Spleen (tissue), 11 donors: ENCODE data around the gene HOGA1. TPM values are rescaled to one million over a fixed set of nuclear protein-coding genes. Genes with fewer than 3 reads are reported as not detected.

Experiments used
- DNase-seq: peaks from one replicate; pipeline ENCODE4 v3.0.0-alpha.2; 2020
- H3K27ac ChIP-seq, 8 donors: fragments of 200-600 bp; sonication (generic) in 7 of 8; 1 replicate in 4 of 8; 2 replicates in 4 of 8; pipeline versions ENCODE4 v1.5.0 to v1.8.0; 2016 to 2021; ENCODE audit warnings: inconsistent platforms in 4 of 8, mild to moderate bottlenecking in 4 of 8, moderate library complexity in 1 of 8
- H3K27me3 ChIP-seq, 7 donors: fragments of 200-600 bp; sonication (generic) in 6 of 7; replicated peaks in 1 of 7; 1 replicate in 4 of 7; 2 replicates in 3 of 7; pipeline versions ENCODE4 v1.5.0 to v1.8.0; 2016 to 2021; ENCODE audit warnings: inconsistent platforms in 3 of 7, mild to moderate bottlenecking in 1 of 7
- H3K36me3 ChIP-seq, 6 donors: fragments of 200-600 bp; sonication (generic) in 5 of 6; 1 replicate in 4 of 6; 2 replicates in 2 of 6; pipeline versions ENCODE4 v1.5.0 to v1.8.0; 2016 to 2021; ENCODE audit warnings: inconsistent platforms in 2 of 6
- H3K4me1 ChIP-seq, 6 donors: fragments of 200-600 bp; sonication (generic) in 5 of 6; 1 replicate in 3 of 6; 2 replicates in 3 of 6; pipeline versions ENCODE4 v1.5.0 to v1.8.0; 2016 to 2021; ENCODE audit warnings: inconsistent platforms in 3 of 6
- H3K4me3 ChIP-seq, 8 donors: fragments of 200-600 bp; sonication (generic) in 7 of 8; 1 replicate in 4 of 8; 2 replicates in 4 of 8; pipeline versions ENCODE4 v1.5.0 to v1.8.0; 2016 to 2021; ENCODE audit warnings: inconsistent platforms in 4 of 8, mild to moderate bottlenecking in 4 of 8, moderate library complexity in 2 of 8
- H3K9me3 ChIP-seq, 8 donors: fragments of 200-600 bp; sonication (generic) in 7 of 8; 1 replicate in 4 of 8; 2 replicates in 4 of 8; pipeline versions ENCODE4 v1.5.0 to v1.8.0; 2016 to 2021; ENCODE audit warnings: inconsistent platforms in 4 of 8
- POLR2A ChIP-seq, 3 donors: fragments of 450-650 bp; IDR thresholded peaks; one replicate each; pipeline ENCODE4 v1.5.1; 2017; ENCODE audit warnings: antibody characterized with exemption in 3 of 3, mild to moderate bottlenecking in 1 of 3
- POLR2AphosphoS5 ChIP-seq, 3 donors: sonication (generic); formaldehyde crosslinking; IDR thresholded peaks; one replicate each; pipeline ENCODE4 v1.5.1; 2017; ENCODE audit warnings: antibody characterized with exemption in 3 of 3
- WGBS, 5 donors: extraction: QIAGEN DNeasy Blood & Tissue Kit in 3 of 5; methylation state at CpG; one replicate each; pipeline versions ENCODE4 v1.1.5 to v1.1.7; 2013 to 2018; 5-methylcytosine and 5-hydroxymethylcytosine counted together
- intact Hi-C: fragments of 100-400 bp; cut with DNase I; formaldehyde crosslinking; loops from one replicate; pipeline ENCODE4 v1.15.0; 2023; ENCODE audit warnings: low total_unique reads
- polyA plus RNA-seq, 3 donors: library from polyadenylated mRNA; stranded (reverse); fragments of 200-250 nt; gene quantifications; one replicate each; pipeline ENCODE4 v1.2.1, GENCODE V29; 2013
- total RNA-seq, 7 donors: library from RNA; depleted of rRNA in 3 of 7; stranded (reverse); fragments of >200 nt in 3 of 7; fragmentation: NEBNext Ultra II Directional in 4 of 7; extraction: Animal tissue kit (Norgen Biotek cat#: 25700) in 4 of 7; gene quantifications; one replicate each; pipeline versions ENCODE4 v1.1.0 to v1.2.1, GENCODE V29; 2016 to 2021
- TF ChIP-seq, protein P1 (sequence below), 11 experiments: fragments of 200-600 bp in 7 of 11; fragments of 450-650 bp in 4 of 11; sonication (generic) in 4 of 11; IDR thresholded peaks in 8 of 11; conservative IDR thresholded peaks in 3 of 11; 1 replicate in 7 of 11; 2 replicates in 4 of 11; pipeline versions ENCODE4 v1.4.0 to v1.8.0; 2016 to 2021; ENCODE audit warnings: antibody characterized with exemption in 11 of 11, inconsistent platforms in 4 of 11, mild to moderate bottlenecking in 1 of 11
- donor health status: healthy with polysubstance abuse.
- donor health status: DM: no; HTN: no; CAD: no; lungs with moderate emphysema.
- donor health status: DM: no; HTN: no; CAD: no.
- donor health status: Bipolar disorder and iron deficiency.
- donor health status: healthy.
- donor health status: DM: no; HTN: no; CAD: no.
- donor health status: DM: yes; HTN: yes; CAD: no.

The HOGA1 gene
- total and polyA plus RNA-seq, 10 donors: 0.11 to 0.42 (median 0.19) TPM; not detected in 5

DNA sequence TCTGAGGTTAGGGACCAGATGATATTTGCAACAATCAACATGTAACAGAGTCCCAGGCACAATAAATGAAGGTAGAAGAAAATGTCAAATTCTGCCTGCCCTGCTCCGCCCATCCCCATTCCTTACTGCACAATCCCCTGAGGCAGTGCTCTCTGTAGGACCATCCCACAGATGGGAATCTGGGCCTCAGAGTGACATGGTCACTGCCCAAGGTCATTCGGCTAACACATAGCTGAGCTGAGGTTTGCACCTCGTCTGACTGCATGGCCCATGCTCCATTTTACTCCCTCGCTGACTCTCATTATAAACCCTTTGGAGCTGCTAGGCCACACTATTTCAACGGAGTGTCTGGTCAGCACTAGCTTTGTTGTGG lies 1.2 kb downstream of the HOGA1 start:
- Histone ChIP-seq H3K9me3 (no peaks in the 10 kb centered on the region), H3K4me1 (no peaks in the 10 kb centered on the region), H3K36me3 (no peaks in the 10 kb centered on the region), H3K27me3 (no peaks in the 10 kb centered on the region), H3K27ac (no peak overlapping the region), H3K4me3 (no peak overlapping the region)
- peak; percentile 1 for DNase-seq
- intact Hi-C loops: no loop called here
- TF ChIP-seq POLR2AphosphoS5 (IDR thresholded peaks at IDR 0.05) (no peak), POLR2A (IDR thresholded peaks at IDR 0.05) (no peak)
- TF ChIP-seq, protein P1, sequence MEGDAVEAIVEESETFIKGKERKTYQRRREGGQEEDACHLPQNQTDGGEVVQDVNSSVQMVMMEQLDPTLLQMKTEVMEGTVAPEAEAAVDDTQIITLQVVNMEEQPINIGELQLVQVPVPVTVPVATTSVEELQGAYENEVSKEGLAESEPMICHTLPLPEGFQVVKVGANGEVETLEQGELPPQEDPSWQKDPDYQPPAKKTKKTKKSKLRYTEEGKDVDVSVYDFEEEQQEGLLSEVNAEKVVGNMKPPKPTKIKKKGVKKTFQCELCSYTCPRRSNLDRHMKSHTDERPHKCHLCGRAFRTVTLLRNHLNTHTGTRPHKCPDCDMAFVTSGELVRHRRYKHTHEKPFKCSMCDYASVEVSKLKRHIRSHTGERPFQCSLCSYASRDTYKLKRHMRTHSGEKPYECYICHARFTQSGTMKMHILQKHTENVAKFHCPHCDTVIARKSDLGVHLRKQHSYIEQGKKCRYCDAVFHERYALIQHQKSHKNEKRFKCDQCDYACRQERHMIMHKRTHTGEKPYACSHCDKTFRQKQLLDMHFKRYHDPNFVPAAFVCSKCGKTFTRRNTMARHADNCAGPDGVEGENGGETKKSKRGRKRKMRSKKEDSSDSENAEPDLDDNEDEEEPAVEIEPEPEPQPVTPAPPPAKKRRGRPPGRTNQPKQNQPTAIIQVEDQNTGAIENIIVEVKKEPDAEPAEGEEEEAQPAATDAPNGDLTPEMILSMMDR (IDR thresholded peaks at IDR 0.05 in 8 of 11, conservative IDR thresholded peaks at IDR 0.05 in 3 of 11): no peak
- WGBS, 5 donors: 82 to 95% (median 89%) methylated on average over 5 of the region's 5 CpGs

GRCh38 chr10:97587183-97587582 lies 3.0 kb downstream of the HOGA1 start:
- WGBS, 5 donors: 85 to 96% (median 93%) methylated on average over 2 of the region's 2 CpGs
- TF ChIP-seq POLR2AphosphoS5 (IDR thresholded peaks at IDR 0.05): no peak
- TF ChIP-seq, protein P1 (IDR thresholded peaks at IDR 0.05 in 8 of 11, conservative IDR thresholded peaks at IDR 0.05 in 3 of 11): no peak
- no peak for TF ChIP-seq POLR2A (IDR thresholded peaks at IDR 0.05)
- Histone ChIP-seq H3K27me3 (no peaks in the 10 kb centered on the region), H3K4me3 (no peak overlapping the region), H3K36me3 (no peaks in the 10 kb centered on the region), H3K9me3 (no peaks in the 10 kb centered on the region), H3K27ac (no peak overlapping the region), H3K4me1 (no peaks in the 10 kb centered on the region)
- DNase-seq: no peak
- intact Hi-C loops: no loop called here

DNA sequence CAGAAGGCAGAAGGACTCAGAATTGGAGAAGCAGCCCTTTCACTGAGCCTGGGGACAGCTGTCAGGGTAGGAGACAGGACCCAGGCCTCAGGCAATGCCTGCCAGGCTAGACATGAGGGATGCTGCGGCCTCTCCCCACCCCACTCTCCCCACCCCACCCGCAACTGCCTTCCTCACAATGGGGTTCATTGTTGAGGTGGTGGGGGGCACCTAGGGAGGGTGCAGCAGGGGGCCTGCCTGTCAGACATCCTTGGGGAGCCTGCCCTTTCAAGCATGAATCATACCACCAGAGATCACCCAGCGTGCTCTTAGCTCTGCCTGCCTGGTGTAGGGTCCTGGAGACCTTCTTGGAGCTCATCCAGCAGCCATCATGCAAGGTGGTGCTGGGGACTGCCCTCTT lies 5.3 kb downstream of the HOGA1 start, which contains the start of gene C10orf62:
Gene C10orf62, plus strand, starts transcription at position 243 of the 400 bp plus-strand sequence. CDS start 177 bp downstream, outside the sequence.
- 72 to 94% (median 87%) methylated on average over 1 to 3 of the region's 3 CpGs for WGBS, 5 donors
- Histone ChIP-seq H3K36me3 (no peaks in the 10 kb centered on the region), H3K27me3 (no peaks in the 10 kb centered on the region), H3K9me3 (no peaks in the 10 kb centered on the region), H3K27ac (no peak within 1 kb of the TSS), H3K4me1 (no peaks in the 10 kb centered on the region), H3K4me3 (no peak within 1 kb of the TSS)
- TF ChIP-seq POLR2A (IDR thresholded peaks at IDR 0.05) (no peak), POLR2AphosphoS5 (IDR thresholded peaks at IDR 0.05) (no peak)
- TF ChIP-seq, protein P1 (IDR thresholded peaks at IDR 0.05 in 8 of 11, conservative IDR thresholded peaks at IDR 0.05 in 3 of 11): no peak
- intact Hi-C loops: no loop called here
- DNase-seq: no peak

GRCh38 chr10:97590082-97590747 lies 6.0 kb downstream of the HOGA1 start:
- WGBS, 5 donors: 82 to 91% (median 85%) methylated on average over 11 to 15 of the region's 15 CpGs
- H3K9me3 ChIP-seq: no peaks in the 10 kb centered on the region
- no peaks in the 10 kb centered on the region for H3K36me3 ChIP-seq
- H3K27me3 ChIP-seq: no peaks in the 10 kb centered on the region
- intact Hi-C loops: no loop called here
- no peak overlapping the region for H3K27ac ChIP-seq
- no peaks in the 10 kb centered on the region for H3K4me1 ChIP-seq
- H3K4me3 ChIP-seq: no peak overlapping the region
- TF ChIP-seq POLR2AphosphoS5 (IDR thresholded peaks at IDR 0.05) (no peak), POLR2A (IDR thresholded peaks at IDR 0.05) (no peak)
- TF ChIP-seq, protein P1 (IDR thresholded peaks at IDR 0.05 in 8 of 11, conservative IDR thresholded peaks at IDR 0.05 in 3 of 11): no peak
- no peak for DNase-seq
